SU-DHL-6 (cell line): ENCODE measurements around the gene CAPZA2.

Experiments used
- CTCF ChIP-seq: fragments of 200-600 bp; sonication (generic); IDR thresholded peaks from one replicate; pipeline ENCODE4 v1.5.1; 2017; ENCODE audit warnings: antibody characterized with exemption, mild to moderate bottlenecking, low read length, moderate library complexity; ENCODE audit not compliant: insufficient read depth, poor library complexity, severe bottlenecking
- EZH2phosphoT487 ChIP-seq: fragments of 200-600 bp; sonication (generic), shearing (Covaris generic); conservative IDR thresholded peaks from 2 replicates; pipeline ENCODE4 v1.6.1; 2018; ENCODE audit warnings: mild to moderate bottlenecking, antibody characterized with exemption, low read length, moderate library complexity, mixed read lengths

GRCh38 chr7:116843378-116843777 is 19.0 kb upstream of the CAPZA2 start:
- TF ChIP-seq CTCF (no peak), EZH2phosphoT487 (no peak)
